ENCODE measurements around the gene FAM53B.
A peak's percentile ranks its signal among the peaks of the same experiment; 100 is the strongest.

The FAM53B gene

DNA sequence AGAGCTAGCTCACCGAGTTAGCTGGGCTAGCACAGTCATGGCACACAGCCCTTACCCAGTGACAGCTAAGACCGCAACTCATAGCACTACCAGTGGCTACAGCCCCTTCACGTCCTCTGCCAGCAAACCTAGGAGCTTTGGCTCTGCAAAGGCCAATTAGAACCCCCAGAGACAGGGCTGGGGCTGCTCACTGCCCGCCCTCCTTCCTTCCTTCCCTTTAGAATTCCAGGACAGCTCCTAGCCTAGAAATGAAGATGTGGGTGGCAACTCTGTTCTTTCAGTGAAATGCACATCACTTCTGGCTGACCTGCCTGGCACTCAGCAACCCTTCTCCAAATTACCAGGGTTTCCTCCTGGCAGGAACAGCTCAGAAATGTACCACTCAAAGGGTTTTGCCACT, 99.9 kb downstream of the FAM53B start:
- DNase-seq: no peak

DNA sequence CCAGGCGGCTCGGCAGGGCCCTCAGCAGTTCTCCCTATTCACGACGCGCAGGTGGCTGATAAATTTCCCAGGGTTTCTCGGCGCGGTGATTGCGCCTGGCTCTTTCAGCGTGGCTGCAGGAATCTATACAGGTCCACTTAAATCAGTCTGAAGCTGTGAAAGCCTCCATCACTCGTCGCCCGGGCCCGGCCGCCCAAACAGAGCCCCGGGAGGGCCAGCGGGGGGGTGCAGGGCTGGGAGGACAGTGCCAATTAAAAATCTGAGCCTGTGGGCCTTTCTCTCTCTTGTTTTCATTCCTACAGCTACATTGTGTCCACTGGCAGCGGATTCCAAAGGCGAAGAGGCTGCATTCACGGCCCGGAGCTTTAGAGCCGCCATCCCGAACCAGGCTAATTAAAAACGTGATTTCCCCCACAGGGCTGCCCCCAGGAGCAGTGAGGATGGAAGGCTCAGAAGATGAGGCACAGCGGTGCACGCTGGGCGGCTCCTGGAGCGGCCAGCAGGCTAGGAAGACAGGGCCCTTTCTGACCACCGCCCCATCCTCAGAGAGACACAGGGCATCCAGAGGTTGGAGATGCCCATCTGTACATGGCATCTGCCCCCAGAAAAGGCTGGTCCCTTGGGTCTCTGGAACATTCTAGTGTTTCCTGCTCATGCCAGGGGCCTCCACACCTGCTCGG, 100.7 kb downstream of the FAM53B start:
- DNase-seq: no peak

DNA sequence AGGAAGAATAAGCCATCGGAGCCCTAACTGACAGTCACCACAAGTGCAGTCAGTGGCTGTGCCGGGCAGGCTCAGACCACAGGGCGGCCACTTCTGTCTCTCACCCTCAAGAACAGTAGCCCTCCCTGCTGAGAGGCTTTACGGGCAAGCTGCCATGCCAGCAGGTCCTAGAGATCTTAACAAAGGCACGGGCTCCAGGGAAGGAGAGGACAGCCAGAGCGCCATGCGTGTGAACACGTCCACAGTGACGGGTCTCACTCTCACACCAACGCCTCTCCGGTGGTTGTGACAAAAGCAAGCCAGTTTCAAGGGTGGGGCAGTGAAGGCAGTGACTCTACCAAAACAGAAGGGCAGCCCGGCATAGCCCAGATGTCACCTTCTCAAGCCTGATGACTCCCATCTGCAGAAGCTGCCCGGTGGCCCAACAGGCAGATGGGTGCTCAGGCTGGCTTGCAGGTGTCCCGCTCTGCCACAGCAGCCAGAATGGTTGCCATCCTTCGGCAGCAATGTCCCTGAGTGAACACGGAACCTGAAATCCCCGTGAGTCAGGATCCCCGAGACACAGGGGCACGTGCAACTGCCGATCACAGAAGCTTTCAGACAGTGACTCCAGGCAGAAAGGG, 102.0 kb downstream of the FAM53B start:
- DNase-seq: no peak

DNA sequence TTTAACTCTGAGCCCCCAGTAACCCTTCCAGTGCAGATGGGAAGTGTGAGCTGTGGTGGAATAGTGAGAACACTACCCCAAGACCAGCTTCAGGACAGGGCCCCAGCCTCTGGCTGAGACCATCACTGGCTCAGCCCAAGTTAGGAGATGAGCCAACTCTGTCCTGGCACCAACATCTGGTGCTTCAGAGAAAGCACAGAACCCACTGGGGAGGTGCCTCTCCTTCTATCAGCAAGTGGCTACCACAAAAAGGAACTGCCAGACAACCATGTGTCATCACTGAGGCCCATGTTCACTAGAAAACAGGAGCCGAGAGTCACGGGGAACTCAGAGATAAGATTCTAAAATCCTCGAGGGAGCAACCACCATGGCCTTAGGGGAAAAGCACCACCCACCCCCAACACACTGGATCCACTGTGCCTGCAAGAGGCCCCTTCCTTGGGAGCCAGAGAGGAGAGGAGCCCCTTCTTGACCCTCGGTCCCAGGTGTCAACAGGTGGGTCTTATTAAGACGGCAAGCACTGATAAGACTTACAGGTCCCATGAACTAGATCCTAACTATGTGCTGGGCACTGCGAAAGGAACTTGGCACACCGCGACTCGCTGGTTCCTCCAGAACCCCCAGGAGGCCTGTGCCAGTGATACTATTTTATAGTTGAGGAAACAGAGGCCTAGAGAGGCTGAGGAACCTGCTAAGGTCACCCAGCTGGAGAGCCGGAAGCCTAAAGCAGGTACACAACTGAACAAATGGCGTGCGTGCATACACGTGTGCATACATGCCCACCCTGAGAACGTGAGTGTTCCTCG, 102.7 kb downstream of the FAM53B start:
- DNase-seq: peak; percentile 61

DNA sequence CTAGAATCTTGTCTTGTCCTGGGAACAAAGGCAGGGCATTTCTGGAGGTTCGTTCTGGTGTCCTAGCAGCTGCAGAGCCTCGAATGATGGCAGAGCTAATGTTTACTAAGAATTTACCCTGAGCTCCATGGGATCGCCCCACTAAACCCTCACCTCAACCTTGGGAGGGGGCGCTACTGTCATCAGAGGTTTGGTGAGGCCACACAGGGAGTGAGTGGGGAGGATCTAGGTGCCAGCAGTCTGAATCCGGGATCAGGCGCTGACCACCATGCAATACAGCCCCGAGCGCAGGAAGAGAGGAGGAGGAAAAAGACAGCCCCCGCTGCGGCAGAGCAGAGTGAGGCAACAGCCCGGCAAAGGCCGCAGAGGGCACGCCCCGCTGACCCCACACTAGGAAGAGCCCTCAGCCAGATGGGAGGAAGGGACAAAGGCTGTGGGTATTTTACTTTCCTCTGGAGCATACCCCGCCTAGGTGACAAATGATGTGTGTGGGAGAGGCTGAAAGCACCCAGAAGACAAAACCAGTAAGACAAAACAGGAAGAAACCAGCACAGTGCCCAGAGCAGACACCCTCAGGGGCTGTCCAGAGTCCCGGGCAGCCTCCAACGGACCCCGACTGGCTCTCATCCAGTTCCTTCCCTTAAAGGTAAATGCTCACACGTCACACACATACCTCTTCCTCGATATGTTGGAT, 103.5 kb downstream of the FAM53B start:
- DNase-seq: no peak

DNA sequence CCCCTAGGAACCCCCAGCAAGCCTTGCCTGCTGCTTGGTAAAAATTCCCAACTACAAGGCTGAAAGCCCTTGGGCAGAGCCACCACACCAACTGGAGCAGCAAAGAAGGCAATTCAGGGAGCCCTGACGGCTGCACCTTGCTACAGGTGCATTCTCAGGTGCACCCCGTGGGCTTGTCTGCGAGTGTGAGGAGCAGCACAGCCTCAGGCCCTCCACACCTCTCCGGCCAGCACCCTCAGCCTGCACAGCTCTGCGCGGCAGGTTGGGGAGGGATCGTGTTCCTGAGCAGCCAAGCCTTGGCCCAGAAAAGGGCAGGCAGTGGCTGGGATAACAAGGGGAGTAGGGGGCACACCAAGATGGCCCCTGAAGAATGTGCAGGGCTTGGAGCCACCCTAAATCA, 104.1 kb downstream of the FAM53B start:
- DNase-seq: no peak

DNA sequence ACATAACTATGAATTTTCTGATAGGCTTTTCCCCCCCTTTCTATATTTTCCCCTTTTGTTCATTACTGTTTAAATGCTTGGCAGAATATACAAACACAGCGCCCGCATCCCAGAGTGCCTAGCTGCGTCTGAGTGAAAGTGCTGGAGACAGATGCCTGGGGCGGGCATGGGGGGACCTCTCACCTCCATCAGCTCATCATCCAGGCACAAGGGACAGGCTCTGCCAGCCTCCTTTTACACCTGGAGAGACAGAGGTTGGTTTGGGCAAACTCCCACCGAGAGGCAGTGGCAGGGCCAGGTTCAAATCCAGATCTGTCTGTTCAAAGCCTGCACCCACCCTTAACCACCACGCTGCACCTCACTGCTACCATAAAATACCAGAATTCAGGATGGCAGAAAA, 104.5 kb downstream of the FAM53B start:
- no peak for DNase-seq

DNA sequence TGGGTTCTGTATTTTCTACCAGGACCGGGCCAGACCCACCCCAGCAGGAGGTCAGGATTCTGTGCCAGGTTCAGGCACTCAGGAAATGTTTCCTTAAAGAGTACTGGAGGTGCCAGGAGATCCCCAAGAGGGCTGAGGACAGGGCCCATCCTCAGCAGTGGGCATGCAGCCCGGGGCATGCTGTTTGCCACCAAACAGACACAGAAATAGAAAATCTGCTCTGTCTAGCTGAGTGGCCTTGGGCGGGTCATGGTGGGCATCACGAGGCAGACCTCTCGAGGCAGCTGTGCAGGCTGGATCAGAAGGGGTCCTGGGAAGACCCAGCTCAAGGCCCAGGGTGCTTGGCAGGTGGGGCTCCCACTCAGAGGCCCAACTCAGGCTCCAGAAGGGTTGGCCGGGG, 105.0 kb downstream of the FAM53B start:
- DNase-seq: no peak

DNA sequence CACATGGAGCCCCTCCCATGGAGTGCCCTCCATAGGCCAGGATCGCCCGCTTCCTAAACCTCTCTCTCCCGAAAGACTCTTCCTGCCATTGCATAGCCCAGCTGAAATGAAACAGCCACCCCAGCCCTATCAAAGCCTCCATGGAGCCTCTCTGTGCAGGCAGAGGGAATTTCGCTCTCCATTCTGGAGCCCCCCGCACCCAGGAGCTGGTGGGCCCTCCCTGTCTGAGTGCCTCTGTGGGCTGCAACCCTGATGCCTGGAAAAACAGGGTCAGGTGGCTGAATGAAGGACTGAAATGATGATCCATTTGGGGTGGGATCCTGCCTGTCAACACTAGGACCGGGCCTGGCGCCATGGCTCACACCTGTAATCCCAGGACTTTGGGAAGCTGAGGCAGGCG, 106.4 kb downstream of the FAM53B start:
- DNase-seq: no peak

DNA sequence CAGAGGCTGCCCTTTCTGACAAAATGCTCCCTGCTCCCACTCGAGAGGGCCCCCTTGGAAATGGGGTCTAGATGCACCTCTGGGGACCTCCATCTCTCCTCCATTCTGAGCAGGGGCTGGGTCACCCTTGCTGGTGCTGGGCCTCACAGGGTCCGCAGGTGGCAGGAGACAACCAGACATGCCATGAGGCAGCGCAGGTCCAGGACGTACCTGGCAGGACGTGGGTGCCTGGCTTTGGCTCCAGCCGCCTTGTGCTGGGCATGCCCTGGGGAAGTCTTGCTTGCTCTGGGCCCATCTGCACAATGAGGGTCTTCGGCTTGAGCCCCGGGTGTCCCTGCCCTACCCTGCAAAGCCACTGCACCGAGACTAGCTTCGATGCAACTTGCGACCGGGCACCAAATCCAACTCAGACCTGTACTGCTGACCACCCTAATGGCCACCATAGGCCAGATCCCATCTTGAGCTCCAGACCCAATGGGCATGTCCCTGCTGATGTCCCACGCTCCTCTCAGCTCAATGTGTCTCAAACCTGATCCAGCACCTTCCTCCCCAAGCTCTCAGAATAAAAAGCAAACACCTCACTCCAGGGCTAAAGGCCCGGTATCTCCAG, 107.0 kb downstream of the FAM53B start:
- no peak for DNase-seq

DNA sequence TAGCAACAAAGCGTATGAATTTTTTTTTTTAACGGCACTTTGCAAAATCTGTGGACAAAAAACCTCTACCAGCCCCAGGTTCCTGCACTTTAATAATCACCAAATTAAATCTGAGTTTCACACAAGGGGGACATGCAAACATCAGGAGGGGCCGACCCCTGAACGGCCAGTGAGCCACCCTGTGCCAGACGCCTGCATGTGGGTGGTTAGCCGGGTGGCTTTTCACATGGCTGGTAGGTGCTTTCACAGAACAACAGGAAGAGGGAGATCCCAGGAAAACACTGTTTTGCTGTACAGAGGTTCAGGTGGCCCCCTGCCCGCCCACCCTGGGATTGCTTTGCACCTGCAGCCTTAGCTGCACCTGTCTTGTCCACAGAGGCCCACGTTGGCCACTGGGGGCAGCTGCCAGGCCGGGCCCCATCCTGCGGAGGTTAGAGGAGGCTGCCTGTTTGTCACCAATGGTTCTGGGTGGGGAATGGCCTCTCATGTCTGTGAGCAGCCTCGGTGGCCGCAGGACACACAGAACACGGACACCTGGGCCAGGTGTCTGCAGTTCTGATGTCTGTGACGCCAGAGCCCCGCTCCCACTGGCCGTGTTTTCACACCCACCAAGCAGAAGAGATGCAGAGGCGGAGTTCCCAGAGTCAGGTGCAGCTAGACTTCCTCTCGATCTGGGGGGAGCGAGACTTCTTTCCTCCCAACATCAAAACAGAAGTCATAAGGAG, 107.7 kb downstream of the FAM53B start:
- DNase-seq: peak; percentile 51

DNA sequence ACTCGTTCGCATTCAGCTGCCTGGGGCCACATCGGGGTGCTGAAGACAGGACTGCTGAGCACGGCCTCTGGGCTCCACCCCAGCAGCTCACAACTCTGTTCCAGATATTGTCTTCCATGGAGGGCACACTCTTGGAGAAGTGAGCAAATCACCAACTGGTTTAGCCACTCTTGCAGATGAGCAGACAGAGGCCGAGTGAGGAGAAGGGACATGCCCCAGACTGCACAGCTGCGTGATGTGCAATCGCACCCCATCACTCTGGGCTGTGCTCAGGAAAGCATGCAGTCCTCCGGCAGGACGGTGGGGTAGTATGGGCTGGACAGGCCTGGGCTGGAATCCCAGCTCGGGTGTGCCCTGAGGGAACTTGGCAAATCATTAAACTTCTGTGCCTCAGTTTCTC, 111.6 kb downstream of the FAM53B start:
- no peak for DNase-seq

DNA sequence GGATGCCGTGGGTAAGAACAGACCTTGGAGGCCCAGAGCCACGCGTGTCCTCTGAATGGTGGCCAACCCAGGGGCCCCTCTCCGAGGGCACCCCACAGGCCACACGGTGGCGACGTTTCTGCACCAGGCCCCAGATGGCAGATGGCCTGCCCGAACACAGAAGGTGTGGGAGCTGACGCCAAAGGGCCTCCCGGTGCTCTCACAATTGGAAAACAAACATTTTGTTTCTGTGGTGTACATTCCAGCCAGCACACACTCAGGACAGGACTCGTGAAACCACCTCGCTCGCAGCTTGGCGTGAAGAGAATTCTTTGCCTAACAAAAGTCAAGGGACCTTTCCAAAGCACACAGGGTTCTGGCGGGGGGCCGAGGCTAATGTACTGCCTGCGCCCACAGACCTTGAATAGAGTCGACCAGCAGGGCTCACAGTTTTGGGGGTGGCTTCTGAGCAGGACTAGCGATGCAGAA, 112.1 kb downstream of the FAM53B start:
- DNase-seq: peak; percentile 44

DNA sequence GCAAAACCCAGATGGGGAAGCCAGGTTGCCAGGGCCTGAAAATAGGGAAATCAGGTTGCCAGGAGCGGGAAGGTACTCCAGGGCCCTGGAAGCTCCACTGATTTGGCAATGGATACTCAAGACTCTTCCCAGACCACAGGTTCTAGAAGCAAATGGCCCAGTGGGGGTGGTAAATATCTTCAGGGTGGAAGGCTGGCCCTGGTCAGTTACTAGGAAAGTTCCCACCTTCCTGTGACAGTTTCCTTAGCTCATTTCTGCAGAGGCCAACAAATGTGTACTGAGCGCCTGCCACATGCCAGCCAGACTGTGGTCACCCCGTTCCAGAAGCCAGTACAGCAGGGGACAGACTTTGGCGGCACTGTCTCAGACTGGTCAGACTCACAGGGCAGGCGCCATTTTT, 113.6 kb downstream of the FAM53B start:
- DNase-seq: no peak

DNA sequence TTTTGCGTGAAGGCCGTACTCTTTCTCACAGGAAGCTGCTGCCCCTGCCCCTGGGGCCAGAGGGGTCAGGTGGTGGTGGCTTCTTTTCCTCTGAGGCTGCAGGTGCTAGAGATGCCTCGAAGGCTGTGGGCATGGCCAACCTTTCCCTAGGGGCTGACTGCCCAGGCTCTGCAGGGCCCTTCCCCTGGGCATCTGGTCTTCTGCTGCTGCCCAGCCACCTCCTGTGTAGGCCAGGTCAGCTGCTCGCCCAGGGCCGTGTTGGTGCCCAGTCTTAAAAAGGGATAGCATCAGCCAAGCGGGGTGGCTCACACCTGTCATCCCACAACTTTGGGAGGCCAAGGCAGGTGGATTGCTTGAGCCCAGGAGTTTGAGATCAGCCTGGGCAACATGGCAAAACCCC, 114.3 kb downstream of the FAM53B start:
- DNase-seq: no peak

DNA sequence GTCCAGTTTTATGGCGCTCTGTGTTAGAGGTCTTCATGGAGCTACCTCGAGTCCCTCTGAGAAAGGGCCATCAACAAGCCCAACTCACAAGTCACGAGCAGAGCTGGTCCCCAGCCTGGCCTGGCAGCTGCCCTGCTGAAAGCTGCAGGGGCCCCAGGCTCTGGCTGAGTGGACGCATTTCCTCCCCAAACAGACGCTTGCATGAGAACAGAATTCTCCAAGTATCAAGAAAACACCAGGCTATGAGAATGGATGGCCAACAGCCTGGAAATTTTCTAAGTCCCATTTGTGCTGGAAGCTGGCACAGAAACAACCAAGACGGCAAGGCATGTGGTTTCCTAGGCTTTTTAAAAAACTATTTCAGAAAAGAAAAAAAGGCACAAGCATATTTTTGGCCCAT, 114.8 kb downstream of the FAM53B start:
- DNase-seq: no peak

DNA sequence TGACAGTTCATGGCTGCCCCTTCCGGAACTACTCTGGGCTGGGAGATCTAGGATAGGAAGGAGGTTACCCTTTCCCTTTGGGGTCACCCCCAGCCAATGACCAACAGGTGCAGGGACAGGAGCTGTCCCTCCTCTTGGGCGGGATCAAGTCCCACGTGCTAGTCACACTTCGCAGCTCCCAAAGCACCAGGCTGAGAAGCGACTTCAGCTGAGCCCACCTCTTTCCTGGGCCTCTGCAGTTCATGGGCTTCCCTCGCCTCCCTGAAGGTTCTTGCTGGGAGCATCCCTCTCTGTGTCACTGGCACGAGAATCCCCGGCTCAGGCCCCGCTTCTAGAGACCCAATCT, 115.5 kb downstream of the FAM53B start:
- no peak for DNase-seq

DNA sequence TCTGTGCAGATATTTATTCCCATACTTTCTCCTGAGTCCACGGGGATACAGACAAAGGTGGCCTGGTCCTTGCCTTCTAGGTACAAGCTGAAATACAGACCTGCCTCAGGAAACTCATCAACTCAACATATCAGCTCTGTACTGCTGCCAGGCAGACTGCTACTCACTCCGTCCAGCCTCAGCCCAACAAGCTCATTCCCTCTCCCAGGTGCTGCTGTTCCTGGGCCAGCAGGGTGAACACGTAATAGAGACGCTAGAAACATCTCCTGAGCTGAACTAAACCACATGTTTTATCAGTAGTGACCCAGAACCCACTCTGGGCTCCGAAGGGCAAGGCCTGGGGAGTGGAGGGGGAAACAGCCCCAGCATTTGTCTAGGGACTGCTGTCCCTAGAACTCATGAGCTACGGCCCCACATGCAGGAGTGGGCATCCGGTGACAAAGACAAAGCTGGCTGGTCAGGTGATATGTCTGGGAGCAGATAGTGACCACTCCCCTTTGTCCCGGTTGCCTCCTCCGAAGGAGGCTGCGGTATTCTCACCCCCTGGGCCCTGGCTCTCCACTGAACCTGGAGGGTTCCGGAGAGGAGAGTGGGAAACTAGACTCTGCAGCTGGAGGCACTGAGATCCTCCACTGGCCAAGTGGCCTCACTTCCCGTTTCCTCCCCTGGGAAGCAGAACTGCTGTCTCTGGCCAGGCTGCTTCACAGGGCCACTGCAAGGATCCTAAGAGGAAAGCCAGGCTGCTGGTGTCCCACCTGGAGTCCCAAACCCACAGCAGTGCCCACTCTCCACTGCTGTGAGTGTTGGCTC, 116.1 kb downstream of the FAM53B start:
- DNase-seq: no peak

DNA sequence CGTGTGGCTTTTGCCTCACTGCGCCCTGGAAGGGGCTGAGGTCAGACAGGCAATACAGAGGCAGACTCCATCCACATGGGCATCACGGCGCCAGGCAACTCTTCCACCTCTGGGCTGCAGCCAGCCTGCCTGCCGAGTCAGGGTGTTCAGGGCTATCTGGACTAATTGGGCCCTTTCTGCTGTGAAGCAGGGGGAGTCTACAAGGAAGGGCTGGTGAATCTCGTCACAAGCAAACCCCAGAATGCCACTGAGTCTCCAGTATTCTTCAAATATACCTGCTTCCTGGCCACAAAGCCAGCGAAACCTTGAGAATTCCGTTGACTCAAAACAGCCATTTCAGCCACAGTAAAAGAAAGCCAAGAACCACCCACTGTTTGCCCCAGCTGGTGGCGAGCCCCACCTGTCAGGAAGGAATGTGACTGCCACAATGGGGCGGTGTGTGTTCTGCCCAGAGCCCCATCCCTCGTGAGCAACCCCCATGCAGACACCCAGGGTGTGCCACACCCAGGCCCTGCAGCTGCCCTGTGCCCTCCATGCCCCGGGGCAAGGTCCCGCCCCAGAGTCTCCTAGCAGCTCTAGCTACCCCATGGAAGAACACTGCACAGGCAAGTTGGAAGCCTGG, 117.3 kb downstream of the FAM53B start:
- DNase-seq: peak; percentile 34

DNA sequence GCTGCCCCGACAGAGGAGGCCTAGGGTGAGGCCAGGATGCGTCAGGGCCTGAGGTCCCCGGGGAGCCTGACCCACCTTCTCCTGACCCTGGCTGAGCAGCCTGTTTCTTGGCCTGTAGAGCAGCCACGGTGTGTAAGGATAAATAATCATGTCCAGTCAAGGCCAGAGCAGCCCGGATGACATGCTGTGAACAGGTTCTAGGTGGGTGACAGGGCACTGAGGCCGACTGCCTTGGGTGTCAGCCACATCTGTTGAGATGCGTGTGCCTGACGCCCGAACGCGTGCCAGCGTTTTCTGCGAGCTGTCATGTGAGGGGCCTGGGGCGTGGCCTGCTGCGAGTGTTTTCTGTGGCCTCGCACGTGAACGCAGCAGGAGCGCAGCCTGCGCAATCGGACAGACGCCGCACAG, 118.3 kb downstream of the FAM53B start:
- no peak for DNase-seq

DNA sequence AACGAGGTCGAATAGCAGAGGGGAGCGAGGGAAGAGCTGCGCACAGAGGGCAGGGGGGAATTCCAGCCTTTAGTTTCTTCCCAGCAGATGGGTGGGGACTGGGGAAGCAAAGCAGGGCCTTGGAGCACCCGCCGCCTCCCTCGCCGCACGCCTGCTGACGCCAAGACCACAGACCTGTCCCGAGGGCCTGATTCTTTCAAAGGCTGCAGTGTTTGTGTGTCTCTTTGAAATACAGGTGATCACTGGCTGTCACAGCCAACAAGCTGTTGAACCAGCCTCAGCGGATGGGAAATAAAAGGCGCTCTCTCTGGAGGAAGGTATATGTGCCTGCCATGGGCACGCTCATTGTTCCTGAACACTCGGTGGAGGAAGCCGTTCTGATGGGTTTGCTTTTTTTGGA, 119.3 kb downstream of the FAM53B start:
- DNase-seq: no peak

Measured in activated gamma-delta T cell treated with Interleukin-2 at 50 U/mL for 16 hours (primary cell).